HUDEP-2 (cell line): Measurements from ENCODE around the gene TEX10.
"Not testable (repeated sequence)": the region's sequence is repeated elsewhere in the genome, so short reads cannot be mapped to it uniquely, and the experiment has no call there.

Experiments
- DNase-seq, 76 experiments: peaks; one replicate each; lab custom pipeline; 2025; ENCODE audit not compliant: unreplicated experiment in 76 of 76; lab: John Stamatoyannopoulos, UW

Gene TEX10

GRCh38 chr9:100351508-100351907 lies 1.2 kb downstream of the TEX10 start:
- DNase-seq: no peak

GRCh38 chr9:100350188-100350587 lies 2.6 kb downstream of the TEX10 start:
- DNase-seq: peak in 1 of 76 experiments; percentile 12

GRCh38 chr9:100346836-100347235 lies 5.9 kb downstream of the TEX10 start:
- no peak for DNase-seq

DNA sequence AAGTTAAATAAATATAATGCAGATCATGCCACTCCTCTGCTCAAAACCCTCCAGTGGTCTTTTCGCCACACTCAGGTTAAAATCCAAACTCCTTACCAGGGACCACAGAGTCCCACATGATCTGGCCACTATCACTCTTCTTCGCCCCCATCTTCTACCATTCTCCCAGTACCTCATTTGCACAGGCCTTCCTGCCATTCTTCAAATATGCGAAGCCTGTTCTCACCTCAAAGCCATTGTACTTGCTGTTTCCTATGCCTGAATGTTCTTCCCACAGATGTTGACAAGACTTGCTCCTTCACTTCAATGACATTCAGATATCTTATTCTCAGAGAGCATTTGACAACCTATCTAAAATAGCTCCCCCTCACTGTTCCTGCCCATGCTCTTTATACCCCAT lies 10.9 kb downstream of the TEX10 start:
- DNase-seq: no peak

DNA sequence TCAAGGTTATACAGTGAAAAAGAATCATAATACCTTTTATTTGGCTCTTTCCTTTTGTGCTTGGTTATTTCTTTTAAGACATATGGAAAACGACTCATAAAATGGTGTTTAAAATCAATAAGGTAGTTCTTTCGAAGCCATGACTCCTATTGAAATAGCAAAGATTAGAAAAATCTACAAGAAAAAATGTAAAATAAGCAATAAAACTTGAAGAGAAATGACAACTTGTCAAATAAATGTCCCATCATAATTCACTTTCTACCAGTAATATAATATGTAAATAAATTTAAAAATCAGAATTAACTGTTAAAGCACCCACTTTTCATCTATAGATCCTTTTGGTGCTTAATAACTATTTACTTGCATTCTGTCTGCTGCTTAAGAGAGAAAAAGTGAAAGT lies 12.5 kb downstream of the TEX10 start:
- no peak for DNase-seq

GRCh38 chr9:100338736-100339135 lies 14.0 kb downstream of the TEX10 start:
- DNase-seq: not testable (repeated sequence)

DNA sequence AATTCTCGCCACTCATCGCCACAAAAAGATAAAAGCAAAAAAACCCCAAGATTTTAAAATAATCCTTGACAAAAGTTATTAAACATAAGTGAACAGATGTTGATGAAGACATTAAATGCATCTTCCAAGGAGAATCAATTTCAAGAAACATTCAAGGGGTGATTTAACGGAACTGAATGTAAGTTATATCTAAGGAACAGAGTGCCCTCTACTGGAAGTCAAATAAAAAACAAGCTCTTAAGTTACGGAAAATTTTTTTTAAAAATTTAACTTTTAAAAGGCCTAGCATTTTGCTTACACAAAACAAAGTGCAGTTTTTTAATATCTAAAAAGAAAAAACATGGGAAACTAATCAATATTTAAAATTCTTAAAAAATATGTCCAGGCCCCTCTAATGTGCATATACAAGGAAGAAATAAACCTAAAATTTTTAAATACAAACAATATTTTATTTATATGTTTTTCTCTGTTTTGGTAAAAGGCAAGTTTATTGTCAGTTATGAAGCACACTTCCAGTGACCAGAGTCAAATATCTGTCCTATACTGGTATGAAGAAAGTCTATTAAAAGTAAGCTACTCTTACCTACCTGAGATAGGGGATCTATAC lies 28.0 kb downstream of the TEX10 start:
- DNase-seq: peak in 10 of 76 experiments; percentile 1 to 29 (median 8)

DNA sequence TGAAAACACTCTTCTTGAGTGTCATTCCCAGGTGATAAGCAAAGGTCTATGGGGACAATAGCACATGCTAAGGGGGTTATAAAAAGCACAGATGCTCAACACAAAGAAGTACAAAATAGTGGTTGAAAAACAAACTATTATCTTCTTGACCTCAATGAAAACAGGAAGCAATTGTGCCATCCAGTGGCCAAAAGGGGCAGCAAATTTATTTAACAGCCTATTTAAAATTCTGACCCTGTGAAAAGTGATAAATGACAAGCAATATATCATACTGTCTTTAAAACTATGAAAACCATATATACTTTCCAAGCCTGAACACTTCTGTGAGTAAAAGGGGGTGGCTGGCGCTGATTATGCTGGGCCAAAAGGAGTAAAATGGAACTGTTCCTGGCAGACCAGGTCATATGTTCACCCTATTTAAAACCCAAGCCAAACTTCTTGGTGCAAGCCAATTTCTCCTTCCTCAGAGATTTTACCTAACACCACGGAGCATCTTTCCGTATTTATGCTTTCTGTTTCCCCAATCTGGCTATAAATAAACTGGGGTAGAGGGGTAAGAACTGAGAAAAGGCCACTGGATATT lies 29.7 kb downstream of the TEX10 start:
- peak in 26 of 76 experiments; percentile 2 to 43 (median 14) for DNase-seq

- no peak for DNase-seq
Measured at GRCh38 chr9:100317706-100318105, 35.0 kb downstream of the TEX10 start.

GRCh38 chr9:100315561-100315960 lies 37.2 kb downstream of the TEX10 start:
- DNase-seq: no peak

DNA sequence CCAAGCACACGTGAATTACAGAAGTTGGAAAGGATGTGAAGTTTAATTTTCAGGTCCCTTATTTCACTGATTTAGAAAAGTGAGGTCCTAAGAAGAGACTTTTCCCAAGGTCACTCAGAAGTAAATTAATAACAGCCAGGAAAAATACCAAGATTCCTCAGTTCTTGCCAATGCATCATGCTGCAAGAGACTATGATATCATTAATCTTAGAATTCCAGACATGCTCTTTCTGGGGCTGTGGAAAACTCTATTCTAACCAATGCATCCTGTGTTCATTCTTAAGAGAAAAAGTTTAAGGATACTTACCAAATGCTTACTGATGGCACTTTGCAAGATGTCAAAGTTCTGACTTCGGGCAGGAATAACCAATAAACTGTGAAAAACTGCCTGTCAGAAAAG lies 42.8 kb downstream of the TEX10 start:
- no peak for DNase-seq

DNA sequence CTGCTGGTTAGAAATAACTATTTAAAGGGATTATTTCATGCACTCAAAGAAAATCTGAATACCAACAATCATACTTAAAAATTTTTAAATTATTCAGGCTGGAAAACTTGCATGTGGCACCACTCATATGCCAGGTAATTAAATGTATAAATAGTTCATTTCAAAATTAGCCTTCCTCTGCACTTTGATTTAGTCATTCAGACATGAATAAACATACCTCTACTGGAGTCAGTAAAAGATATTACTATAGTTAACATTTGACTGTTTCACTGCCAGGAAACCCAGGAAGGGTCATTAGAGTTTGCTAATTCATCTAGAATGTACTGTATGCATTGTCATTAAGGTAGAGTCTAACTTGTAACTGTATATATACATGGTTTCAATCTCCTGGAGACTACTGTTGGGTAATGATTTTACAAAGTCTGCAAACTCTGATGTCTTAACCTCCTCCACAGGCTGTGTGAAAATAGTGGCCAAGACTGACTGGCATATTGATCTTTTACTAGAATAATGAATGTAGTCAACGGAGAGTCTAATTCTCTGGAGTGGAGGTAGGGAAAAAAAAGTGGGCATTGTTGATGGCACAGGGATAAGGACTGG lies 43.7 kb downstream of the TEX10 start:
- no peak for DNase-seq

DNA sequence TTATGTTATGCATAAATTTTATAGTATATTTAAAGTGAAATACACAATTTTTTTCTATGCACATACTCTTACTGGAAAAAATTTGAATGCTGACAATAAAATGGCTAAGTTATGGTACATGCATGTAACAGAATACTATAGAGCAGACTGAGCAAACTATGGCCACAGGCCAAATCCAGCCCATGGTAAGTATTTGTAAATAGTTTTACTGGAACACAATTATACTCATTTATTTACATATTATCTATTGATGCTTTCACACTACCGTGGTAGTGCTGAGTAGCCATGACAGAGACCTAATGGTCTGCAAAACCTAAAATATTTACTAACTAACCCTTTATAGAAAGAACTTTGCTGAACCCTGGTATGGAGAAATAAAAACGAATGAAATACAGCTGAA lies 45.7 kb downstream of the TEX10 start:
- DNase-seq: no peak

DNA sequence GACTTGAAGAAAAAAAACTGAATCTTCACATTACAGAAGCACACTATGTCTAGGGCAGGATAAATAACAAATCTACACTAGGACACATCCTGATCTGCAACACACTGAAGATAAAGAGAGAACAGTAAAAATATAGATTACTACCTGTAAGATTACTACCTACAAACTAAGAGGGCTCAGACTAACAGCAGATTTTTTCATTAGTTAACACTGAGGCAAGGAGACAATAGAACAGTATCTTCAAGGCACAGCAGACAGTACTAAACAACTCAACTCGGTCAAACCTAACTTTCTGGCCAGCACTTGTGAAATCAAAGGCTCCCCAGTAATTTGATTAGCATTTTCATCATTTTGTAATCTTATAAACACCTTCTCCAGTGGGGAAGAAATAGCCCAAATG lies 46.5 kb downstream of the TEX10 start:
- DNase-seq: no peak

DNA sequence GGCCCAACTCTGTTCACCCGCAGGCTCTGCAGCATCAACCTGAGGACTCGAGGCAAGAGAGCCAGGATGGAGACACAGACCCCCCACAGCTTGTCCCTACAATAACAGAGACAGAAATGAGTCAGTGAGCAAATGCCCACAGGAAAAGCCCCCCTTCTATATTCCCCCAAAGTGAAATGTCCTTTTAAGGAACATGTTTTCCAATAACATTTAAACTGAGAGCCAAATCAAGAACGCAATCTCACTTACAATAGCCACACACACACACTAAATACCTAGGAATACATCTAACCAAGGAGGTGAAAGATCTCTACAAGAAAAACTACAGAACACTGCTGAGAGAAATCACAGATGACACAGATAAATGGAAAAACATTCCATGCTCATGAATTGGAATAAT lies 49.0 kb downstream of the TEX10 start:
- DNase-seq: no peak

GRCh38 chr9:100298378-100298777 lies 54.4 kb downstream of the TEX10 start:
- DNase-seq: no peak

DNA sequence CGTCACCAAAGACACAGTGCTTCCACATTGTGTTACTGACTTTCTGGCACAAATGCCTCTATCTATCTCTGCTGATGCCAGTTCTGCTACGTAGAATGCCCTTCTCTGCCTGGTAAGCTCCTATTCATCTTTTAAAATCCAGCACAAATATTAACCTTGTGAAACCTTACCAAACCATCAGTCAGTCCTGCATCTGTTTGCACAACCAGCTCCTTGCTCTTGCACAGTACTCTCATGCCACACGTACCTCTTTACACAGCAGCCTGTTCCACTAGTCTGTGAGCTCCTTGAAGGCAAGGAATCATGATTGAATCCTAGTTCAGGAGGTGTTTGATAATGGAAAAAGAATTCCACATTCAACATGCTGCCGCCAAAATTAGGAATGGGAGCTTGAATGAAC lies 56.3 kb downstream of the TEX10 start:
- no peak for DNase-seq

GRCh38 chr9:100295240-100295639 lies 57.5 kb downstream of the TEX10 start:
- no peak for DNase-seq

- DNase-seq: no peak
Measured at GRCh38 chr9:100294806-100295205, 57.9 kb downstream of the TEX10 start.

DNA sequence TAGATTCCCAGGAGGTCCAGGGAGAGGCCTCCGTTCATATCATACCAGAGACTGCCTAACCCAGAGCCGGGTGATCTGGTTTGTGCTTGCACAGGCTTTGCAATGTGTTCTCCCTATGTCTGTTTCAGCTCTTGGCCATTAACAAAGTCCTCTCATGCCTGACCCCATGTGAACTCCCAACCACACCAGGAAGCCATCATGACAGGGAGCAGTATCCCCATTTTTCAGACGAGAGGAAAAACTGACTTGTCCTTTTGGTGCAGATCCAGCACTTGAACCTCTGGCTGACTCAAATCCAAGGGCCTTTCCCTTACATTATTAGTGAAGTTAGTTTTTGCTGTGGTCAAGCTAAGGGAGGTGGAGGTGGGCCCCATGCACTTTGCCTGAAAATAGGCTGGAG lies 58.4 kb downstream of the TEX10 start:
- no peak for DNase-seq

DNA sequence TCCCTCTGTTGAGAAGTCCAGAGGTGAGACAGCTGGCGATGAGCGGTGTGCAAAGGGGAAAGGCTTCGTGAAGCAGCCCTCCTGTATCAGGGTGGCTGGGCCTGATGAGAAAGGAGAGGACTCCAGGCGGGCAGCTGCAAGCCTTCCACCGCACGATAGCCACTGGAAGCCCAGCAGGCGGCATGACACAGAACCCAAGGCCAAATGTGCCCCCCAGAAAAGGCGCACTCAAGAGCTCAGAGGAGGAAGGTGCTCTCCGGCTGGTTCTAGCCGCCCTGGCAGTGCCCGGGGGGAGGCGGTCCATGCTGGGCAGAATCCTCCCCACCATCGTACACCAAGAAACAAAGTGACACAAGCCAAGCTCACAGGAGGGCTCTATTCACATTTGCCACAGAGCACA lies 60.3 kb downstream of the TEX10 start:
- DNase-seq: no peak

DNA sequence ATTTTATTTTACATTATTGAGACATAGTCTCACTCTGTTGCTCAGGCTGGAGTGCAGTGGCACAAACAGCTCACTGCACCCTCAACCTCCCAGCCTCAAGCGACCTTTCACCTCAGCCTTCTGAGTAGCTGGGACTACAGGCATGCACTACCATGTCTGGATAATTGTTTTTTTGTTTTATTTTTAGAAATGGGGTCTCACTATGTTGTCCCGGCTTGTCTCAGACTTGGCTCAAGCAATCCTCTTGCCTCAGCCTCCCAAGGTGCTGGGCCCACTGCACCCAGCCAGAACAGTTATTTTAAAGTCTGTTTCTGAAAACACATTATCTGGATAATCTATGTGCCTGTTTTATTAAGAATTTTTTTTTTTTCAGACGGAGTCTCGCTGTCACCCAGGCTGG lies 62.0 kb downstream of the TEX10 start:
- DNase-seq: no peak
